Brain pericyte (primary cell): ENCODE measurements around the gene BCO2.

Experiments used
- DNase-seq: peaks from one replicate; pipeline ENCODE4 v3.0.0-alpha.2; 2012; ENCODE audit warnings: low read depth, low spot score

The BCO2 gene

DNA sequence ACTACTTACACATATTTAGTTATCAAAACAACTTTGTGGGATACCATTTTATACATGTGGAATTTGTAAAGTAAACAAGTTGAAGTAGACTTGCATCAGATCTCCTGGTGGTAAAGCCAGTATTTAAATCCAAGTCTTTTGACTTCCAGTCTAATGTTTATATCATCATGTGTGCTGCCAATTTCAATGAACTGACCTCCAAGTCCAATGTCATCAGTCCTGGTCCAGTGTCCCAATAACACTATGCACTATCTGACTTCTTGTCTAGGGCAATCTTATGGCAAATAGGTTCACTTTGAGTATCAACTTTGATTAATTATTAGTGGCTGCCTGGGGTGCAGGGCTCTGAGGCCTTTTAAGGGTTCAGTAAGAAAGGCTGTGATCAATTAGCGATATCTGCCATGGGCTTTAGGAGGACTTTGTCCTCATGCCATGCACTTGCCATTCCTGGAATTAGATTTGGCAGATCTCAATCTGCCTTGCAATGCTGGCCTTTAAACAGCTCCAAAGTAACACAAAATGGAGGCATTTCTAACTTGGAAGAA, 41.3 kb downstream of the BCO2 start:
- DNase-seq = no peak

DNA sequence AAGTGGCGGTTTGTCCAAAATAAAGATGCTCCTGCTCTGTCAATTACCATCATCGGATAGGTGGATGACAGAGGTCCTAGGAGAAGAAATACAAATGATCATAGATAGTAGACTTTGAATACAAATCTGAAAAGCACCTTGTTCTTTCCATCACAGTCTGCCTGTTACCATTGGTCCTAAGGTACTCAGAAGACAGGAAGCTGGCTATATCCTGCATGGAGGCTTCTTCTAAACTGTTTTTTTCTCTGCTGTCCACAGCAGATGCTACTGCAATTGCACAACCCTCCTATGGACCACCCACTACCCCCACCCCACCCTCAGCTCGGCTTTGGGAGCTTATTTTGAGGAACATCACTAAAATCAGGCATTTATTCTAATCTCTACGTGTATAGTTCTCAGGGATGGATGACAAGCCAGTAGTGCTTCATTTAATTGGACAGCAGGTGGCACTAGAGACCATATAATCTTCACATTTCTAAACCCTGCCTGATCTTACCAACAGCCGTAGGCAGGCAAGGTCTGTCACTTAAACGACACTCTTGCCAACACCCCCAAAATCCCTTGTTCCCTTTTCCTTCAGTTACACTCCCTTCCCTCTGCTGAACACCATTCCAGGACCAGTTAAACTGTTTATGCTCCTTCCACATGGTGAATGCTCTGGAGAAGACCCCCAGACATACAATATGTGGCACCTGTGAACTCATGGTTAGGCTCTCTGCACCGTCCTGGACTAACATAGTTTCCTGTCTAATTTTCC, 44.3 kb downstream of the BCO2 start:
- peak; percentile 44 for DNase-seq

DNA sequence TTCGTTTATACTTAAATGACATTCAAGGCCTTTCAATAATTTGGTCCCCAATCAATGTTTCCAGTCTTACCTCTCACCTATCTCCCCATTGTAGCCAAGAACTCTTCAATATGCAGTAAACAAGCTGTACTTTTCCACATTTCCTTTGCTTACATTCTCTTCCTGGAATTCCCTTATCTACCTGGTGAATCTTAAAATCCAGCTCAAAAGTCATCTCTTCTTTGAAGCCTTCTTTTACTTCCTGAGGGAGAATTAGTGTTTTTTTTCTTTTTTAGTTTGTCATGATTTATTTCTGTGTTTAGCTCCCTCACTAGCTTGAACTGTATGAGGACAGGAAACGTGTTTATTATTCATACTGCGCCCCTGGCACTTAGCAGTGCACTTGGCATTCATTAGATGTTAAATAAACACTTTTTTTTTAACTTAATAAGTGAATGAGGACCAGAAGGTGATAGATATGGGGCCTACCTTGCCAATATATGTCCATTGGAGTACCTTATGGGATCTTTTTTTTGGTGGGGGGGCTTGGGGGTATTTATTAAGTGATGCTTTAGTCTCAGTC, 46.0 kb downstream of the BCO2 start:
- DNase-seq = no peak

DNA sequence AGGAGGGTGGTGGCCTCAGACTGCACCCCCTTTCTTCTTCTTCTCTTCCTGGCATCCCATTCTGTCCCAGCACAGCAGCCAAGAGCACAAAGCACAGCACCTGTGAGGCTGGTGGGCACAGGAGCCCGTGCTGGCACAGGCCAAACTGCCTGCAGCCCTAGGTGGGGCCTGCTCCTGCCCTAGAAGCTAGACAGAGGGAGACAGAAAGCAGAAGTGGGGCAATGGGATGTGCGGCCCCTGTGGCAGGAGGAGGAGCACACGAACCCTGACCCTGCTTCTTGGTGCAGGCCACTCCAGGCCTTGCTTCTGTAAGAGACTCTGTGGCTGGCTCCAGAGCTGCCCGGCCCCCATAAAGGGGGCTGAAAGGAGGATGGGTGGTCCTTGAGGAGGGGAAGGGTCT, 47.0 kb downstream of the BCO2 start:
- DNase-seq = no peak

DNA sequence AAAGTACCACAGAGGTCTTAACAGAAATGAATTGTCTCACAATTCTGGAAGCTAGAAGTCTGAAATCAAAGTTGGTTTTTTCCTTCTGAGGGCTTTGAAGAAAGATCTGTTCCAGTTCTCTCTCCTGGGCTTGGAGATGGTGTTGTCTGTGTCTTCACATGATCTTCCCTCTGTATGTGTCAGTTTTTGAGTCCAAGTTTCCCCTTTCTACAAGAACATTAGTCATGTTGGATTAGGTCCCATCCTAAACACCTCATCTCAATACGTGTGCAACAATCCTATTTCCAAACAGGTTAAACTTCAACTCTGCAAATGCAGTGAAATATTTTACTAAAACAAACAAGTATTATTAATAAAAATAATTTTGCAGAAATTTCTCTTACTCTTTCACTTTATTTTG, 47.8 kb downstream of the BCO2 start:
- no peak for DNase-seq

DNA sequence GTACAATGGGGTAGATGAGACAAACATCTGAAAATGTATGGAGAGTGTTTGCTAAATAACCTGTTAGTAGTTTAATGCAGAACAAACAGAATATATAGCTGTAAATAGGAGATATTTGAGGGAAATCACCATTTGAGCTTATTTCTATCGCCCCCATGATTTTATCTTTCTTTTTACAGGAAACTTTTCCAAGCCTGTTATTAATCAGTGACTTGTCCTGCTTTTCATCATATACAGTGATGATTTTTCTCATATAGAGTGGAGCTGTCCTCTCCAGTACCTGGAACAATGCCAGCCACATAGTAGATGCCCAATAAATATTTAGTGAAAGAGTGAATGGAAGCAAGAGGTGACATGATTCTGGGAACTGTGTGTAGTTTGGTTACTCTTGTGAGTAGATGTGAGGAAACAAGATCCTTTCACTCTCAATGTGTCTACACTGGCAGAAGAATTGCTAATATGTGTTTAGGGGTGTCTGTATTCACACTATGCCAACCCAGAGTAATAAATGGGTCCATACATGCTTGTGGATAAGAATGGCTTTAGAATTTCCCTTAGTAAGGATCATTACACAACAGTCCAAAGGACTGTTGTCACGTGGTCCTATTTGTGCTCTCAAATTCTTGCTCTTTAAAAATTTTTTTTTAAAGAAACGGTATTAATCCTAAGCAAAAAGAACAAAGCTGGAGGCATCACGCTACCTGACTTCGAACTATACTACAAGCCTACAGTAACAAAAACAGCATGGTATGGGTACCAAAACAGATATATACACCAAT, 48.6 kb downstream of the BCO2 start:
- DNase-seq = no peak

DNA sequence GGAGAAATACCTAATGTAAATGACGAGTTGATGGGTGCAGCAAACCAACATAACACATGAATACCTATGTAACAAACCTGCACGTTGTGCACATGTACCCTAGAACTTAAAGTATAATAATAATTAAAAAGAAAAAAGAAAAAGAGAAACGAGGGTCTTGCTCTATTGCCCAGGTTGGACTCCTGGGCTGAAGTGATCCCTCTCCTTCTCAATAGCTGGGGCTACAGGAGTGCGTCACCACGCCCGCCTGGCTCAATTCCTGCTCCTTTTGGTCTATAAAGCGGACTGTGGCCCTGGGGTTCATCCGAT, 50.4 kb downstream of the BCO2 start:
- DNase-seq = no peak

DNA sequence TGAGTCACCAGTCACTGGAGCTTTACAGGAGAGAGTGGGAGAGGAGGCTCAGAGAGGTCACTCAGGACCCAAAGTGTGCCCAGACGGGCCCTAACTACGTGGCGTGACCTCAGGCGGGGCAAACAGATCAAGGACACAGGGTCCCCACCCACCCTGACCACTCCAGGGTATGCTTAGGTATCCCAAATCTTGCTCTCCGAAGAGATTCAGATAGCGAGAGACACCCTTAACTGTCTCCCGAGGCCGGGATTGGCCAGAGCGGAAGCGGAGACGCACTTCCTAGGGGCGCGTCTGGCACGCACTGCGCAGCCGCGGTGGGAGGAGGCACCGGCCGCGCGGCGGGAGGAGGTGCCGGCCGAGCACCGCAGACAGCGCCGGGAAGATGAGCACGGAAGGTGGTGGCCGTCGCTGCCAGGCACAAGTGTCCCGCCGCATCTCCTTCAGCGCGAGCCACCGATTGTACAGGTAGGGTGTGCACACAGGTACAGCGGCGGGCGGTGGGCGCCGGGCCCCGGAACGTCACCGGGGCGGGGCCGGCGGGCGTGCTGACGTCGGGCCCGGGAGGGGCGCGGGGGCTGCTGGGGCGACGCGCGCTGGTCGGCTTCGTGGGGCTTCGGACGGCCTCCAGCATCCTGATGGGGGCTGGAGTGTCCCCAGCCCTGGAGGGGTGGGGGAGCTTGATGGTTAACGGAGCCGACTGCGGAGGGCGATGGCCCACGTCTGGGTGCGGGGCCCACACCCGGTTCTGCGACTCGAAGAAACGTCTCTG, 50.9 kb downstream of the BCO2 start, which contains the start of gene PTS:
TSS of gene PTS (plus strand) at position 367 of the 769 bp plus-strand sequence. CDS start at position 383, 16 bp downstream.
- peak; percentile 45 for DNase-seq

DNA sequence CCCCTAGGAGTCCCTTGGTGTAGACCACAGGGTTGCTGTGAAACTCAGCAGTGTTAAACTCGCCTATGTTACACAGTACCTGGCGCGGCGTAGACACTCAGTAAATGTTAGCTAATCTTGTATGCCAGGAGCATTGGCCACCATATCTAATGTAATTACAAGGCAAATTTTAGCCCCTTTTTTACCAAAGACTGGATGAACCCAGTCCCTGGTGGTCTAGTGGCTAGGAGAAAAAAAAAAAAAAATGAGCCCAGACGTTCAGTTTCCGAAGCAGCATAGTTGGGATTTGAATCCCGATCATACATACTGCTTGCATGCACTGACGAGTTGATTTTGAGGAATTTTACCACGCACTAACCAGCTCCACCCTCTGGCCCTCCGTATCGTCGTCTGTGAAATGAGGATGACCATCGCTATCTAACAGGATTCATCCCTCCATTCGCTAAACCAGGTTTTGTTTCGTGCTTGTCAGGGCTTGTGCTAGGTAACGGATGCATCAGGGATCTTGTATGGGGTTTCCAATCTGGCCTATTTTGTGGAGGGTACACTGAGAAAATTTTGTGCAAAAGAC, 51.6 kb downstream of the BCO2 start:
- no peak for DNase-seq

DNA sequence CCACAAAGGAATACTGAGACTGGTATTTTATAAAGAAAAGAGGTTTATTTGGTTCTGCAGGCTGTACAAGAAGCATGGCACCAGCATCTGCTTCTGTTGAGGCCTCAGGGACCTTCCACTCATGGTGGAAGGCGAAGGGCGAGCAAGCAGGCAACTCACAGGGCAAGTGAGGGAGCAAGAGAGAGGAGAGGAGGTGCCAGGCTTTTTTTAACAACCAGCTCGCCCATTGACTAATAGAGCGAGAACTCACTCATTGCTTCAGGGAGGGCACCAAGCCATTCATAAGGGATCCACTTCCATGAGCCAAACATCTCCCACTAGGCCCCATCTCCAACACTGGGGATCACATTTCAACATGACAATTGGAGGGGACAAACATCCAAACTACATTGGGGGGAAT, 52.2 kb downstream of the BCO2 start:
- DNase-seq = no peak

DNA sequence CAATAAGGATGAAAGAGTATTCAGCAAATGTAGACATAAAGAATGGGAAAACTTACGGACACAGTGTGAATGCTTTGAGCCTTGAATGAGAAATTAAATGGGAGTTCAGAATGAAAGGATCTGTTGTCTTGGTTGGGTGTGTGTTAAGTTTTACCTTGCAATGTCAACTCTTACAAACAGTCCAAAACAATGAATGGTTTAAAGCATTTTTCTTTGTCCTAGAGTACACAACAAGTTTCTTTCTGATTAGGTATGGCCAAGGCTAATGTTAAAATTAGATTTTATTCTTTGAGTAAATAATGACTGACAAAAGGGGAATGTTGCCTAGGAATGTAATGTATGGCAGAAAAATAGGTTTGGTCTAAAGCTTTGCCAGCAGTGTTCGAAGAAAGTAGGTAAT, 53.4 kb downstream of the BCO2 start:
- no peak for DNase-seq

DNA sequence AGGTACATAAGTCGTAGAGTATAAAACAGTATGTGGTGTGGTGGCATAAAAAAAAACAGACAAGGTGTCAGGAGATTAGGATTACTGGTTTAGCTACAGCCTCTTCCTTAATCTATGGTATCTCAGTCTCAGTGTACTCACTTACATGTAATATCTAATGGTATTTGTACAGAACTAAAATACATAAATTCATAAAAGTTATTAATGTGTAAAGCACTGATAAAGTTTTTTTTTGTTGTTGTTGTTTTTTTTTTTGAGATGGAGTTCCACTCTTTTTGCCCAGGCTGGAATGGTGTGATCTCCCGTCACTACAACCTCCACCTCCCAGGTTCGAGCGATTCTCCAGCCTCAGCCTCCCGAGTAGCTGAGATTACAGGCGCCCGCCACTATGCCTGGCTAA, 53.8 kb downstream of the BCO2 start:
- DNase-seq = no peak

DNA sequence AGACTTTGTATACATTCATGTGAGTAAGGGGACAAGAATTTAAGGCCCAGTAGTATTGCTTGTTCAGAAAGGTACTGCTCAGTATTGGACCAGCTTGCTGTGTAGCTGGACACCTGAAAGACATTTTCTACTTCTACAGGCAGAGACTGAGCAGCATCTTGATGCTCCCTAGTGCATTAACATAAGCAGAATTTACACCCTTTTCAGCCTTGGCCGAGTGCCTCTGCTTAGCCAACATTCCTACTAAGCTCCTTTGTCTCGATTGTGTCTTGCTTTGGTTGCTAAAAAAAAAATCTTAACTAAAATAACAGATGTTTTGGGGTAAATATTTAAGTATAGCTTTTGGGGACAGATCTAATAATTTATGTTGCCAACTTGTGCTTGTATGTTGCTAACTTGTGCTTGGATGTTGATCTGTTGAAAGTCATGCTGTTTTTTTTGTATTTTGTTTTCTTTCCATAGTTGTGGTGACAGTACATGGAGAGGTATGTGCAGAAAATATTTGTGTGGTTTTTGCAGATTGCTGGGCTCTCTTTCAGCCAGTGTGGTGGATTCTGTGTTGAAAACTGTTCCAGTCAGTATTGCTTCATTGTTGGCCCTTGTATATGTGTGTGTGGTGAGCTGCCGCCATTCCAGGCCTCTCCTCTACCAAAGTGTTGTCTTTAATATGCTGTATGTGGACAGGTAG, 54.6 kb downstream of the BCO2 start:
- DNase-seq = no peak

DNA sequence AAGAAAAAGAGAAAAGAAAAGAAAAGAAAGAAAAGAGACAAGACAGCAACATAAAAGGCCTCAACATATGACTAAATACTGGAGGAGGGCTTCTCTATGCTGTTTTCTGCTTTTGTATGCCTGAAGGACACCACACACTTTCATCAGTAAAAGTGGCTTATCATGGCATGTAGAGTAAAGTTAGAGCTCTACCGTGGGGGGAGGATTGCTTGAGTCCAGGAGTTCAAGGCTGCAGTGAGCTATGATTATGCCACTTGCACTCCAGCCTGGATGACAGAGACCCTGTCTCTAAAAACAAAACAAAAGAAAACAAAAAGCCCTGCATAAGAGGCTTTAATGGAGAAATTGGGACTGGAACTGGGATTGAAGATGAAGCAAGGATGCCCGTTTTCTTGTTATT, 56.6 kb downstream of the BCO2 start:
- no peak for DNase-seq

DNA sequence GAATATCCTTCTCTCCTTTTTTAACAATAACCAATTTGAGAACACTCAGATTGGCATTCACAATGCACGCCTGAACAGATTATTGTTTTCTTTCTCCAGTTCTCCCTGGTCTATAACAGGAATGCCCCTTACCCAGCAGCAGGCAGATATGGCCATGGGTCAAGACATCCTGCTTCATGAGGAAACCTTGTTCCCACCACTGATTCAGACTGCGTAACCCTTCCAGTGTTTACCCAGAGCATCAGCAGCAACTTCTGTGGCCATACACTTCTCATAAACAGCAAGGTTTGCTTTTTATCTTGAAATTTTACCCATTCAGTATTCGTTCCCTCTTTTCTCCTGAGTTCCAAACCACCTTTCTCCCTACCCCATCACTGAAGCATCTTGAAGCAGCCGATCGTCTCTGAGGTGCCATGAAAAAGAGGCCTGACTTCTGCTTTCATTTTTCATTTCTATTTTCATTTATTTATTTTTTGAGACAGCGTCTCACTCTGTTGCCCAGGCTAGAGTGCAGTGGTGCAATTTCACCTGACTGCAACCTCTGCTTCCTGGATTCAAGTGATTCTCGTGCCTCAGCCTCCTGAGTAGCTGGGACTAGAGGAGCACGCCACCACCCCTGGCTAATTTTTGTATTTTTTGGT, 60.6 kb downstream of the BCO2 start:
- DNase-seq = no peak

DNA sequence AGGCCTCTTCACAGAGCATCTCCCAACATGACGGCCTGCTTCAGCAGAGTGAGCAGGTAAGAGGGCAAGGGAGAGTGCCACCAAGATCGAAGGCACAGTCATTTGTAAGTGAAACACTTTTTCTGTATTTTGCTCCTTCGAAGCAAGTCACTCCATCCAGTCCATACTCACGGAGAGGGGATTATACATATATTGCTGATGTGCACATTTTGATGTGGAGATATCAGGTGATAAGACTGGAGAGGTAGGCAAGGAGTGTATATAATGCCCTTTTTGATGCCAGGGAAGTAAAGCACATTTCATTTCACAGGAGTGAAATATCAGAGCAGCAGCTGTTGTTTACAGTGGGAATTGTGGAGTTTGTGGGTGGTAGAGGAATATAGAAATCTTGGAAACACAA, 62.1 kb downstream of the BCO2 start:
- DNase-seq = no peak

DNA sequence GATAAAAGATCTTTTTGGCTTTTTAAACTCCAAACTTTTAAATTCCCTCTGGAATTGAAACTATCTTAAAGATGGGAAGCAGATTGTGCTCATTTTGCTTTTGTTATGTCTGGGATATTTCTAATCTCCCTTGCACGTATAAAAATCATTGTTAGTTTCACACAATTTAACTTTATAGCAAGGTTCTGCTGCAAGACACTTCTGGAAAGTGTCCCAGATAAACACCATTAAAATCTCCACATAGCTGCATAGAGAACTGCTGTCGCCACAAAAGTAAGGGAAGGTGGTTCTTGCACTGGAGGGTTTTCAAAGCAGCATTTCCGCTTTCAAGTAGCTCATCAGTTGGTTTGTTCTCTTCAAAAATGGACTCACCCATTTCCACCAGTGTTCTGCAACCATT, 62.7 kb downstream of the BCO2 start:
- DNase-seq = no peak

DNA sequence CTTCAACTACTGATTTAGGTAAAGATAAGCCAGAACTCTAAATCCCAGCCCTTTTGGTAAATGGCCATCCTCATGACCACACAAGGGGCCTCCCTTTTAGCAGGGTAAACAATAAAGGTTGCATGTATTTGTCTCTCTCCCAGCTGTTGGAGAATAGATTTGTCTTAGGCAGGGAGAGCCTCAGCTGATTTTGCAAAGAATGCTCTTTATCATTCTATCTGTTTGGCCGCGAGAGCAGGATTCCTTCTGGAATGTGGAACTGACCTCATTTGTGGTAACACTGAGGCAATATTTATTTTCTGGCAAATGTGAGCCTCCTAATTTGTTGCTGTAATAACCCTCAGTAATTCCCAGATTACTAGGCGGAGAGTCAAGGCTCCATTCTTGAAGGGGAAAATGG, 66.2 kb downstream of the BCO2 start:
- no peak for DNase-seq

DNA sequence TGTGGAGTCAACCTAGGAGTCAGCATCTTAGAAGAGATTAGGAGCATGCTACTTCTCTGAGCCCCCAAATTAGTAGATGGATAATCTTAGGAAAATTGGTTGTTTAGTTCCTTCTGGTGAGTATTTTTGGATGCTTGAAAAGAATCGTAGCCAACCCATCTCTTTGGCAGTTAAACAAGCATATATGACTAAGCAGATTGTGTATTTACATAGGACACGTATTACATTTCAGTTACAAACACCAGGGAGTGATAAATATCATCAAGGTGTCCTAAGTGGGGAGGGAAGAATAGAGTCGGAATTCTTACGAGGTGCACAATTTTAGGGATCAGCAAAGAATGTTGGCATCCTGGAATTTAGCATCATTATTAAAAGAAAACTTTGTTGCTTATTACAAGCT, 71.9 kb downstream of the BCO2 start:
- no peak for DNase-seq

DNA sequence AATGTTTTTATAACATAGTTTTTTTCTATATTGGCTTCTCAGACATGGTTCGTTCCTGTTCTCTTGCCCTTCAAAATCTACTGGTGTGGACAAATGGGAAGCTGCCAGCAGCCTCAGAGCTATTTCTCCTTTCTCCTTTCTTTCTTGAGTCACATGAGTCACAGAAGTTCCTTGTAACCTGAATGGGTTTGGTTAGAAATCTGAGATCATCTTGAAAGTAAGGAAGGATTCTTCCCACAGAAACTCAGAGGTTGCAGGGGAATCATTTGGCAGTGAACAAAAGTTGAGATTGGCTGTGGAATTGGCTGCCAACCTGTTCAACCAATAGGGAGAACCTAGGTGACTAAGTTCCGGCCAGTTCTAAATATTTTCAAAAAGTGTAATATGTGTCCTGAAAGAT, 72.9 kb downstream of the BCO2 start:
- DNase-seq = no peak
